OCI-LY7 (cell line): Measurements from ENCODE around the gene PPP4R2. TPM values are rescaled to one million over a fixed set of nuclear protein-coding genes. Genes with fewer than 3 reads are reported as not detected.

Experiments
- BruUV-seq: library from RNA; stranded (reverse); fragments of 400-500 nt; replicated peaks from 2 replicates; lab custom pipeline; 2021; lab: Mats Ljungman, UMichigan
- CTCF ChIA-PET: fragments of 300-600 bp; sonication (Branson Sonifier 250); formaldehyde crosslinking; loops from one replicate; lab custom pipeline; 2022; ENCODE audit warnings: antibody characterized with exemption; ENCODE audit not compliant: unreplicated experiment; lab: Charles Lee
- POLR2A ChIA-PET: fragments of 300-600 bp; sonication (Branson Sonifier 250); formaldehyde crosslinking; loops from one replicate; lab custom pipeline; 2022; ENCODE audit warnings: antibody characterized with exemption; lab: Charles Lee
- DNase-seq: peaks from one replicate; pipeline ENCODE4 v3.0.0-alpha.2; 2015; ENCODE audit warnings: low spot score
- H2AFZ ChIP-seq: fragments of 200-600 bp; sonication (generic), shearing (Covaris generic); 2 replicates; pipeline ENCODE4 v1.6.1; 2014; ENCODE audit warnings: mild to moderate bottlenecking, antibody characterized with exemption, low read length, moderate library complexity
- H3K27ac ChIP-seq: fragments of 200-600 bp; sonication (generic); 2 replicates; pipeline ENCODE4 v1.5.1; 2014; ENCODE audit warnings: mixed run types, low read depth, mild to moderate bottlenecking, moderate library complexity, low read length, inconsistent platforms; ENCODE audit not compliant: poor library complexity, severe bottlenecking
- H3K36me3 ChIP-seq: fragments of 200-600 bp; sonication (generic); 2 replicates; pipeline ENCODE4 v1.6.1; 2014; ENCODE audit warnings: mild to moderate bottlenecking, antibody characterized with exemption, low read length, moderate library complexity, mixed read lengths; ENCODE audit not compliant: insufficient read depth
- H3K4me1 ChIP-seq: fragments of 200-600 bp; sonication (generic); 2 replicates; pipeline ENCODE4 v1.5.1; 2014; ENCODE audit warnings: mild to moderate bottlenecking, low read length; ENCODE audit not compliant: insufficient read depth, poor library complexity, severe bottlenecking
- H3K4me2 ChIP-seq: fragments of 200-600 bp; sonication (generic); 2 replicates; pipeline ENCODE4 v1.6.1; 2014; ENCODE audit warnings: mild to moderate bottlenecking, low read length
- H3K4me3 ChIP-seq: fragments of 200-600 bp; sonication (generic); 2 replicates; pipeline ENCODE4 v1.5.1; 2014; ENCODE audit warnings: mild to moderate bottlenecking, low read depth, low read length; ENCODE audit not compliant: poor library complexity, severe bottlenecking
- H3K79me2 ChIP-seq: fragments of 200-600 bp; sonication (generic); 2 replicates; pipeline ENCODE4 v1.6.1; 2016; ENCODE audit warnings: low read depth, mild to moderate bottlenecking, low read length, moderate library complexity, mixed read lengths; ENCODE audit not compliant: insufficient read depth
- H3K9me2 ChIP-seq: fragments of 200-600 bp; sonication (generic); 2 replicates; pipeline ENCODE4 v1.6.1; 2016; ENCODE audit warnings: mild to moderate bottlenecking, low read length, mixed read lengths; ENCODE audit not compliant: insufficient read depth
- H3K9me3 ChIP-seq: fragments of 200-600 bp; sonication (generic); 2 replicates; pipeline ENCODE4 v1.6.1; 2014; ENCODE audit warnings: mild to moderate bottlenecking, mixed run types, low read length, mixed read lengths
- H4K20me1 ChIP-seq: fragments of 200-600 bp; sonication (generic); 2 replicates; pipeline ENCODE4 v1.6.1; 2014; ENCODE audit warnings: mild to moderate bottlenecking, antibody characterized with exemption, low read length, moderate library complexity, mixed read lengths; ENCODE audit not compliant: insufficient read depth
- EZH2phosphoT487 ChIP-seq: fragments of 200-600 bp; sonication (generic); IDR thresholded peaks from 2 replicates; pipeline ENCODE4 v1.6.1; 2018; ENCODE audit warnings: low read depth, borderline replicate concordance, mild to moderate bottlenecking, mixed run types, antibody characterized with exemption, low read length, moderate library complexity, mixed read lengths
- intact Hi-C: fragments of 100-400 bp; cut with micrococcal nuclease; formaldehyde crosslinking; loops from one replicate; pipeline ENCODE4 v1.10.0; 2022; ENCODE audit not compliant: unreplicated experiment
- total RNA-seq, 2 experiments: library from RNA; depleted of rRNA in 1 of 2; stranded (reverse); fragments of >200 nt in 1 of 2; shearing (Covaris generic) in 1 of 2; gene quantifications; 2 replicates each; pipeline ENCODE4 v1.2.3, GENCODE V29; 2014 to 2022
- TF ChIP-seq, protein P1 (sequence below): fragments of 200-600 bp; sonication (generic); conservative IDR thresholded peaks from 2 replicates; pipeline ENCODE4 v1.5.1; 2014; ENCODE audit warnings: mild to moderate bottlenecking, antibody characterized with exemption, low read length, moderate library complexity, mixed read lengths

Gene PPP4R2
- total RNA-seq, 2 experiments from 2014 or later = 52.0 to 99.5 TPM

GRCh38 chr3:73070675-73071575, 74.3 kb downstream of the PPP4R2 start:
- BruUV-seq = no TSS peak
- CTCF ChIA-PET = no interaction called here
- POLR2A ChIA-PET = no interaction called here

DNA sequence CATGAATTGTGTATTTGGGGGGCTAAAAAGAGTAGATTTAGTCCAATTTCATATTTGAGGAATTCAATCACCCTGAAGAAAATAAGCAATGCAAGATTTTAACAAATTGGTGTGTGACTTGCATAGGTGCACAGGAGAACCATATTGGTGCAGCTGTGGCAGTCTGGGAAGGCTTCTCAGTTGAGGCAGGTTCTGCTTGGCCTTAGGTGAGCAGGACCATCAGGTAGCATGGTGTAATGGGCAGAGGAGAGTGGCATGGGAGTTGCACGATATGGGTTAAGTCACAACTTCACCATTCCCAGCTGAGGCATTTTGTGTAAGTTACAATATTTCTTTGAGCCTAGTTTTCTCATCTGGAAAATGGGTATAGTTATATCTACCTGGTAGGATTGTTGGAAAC, 75.3 kb downstream of the PPP4R2 start:
- Histone ChIP-seq H3K79me2 (no peaks in the 10 kb centered on the region), H3K4me1 (no peaks in the 10 kb centered on the region), H3K4me2 (no peak overlapping the region), H3K27ac (no peak overlapping the region), H2AFZ (no peak overlapping the region), H3K9me2 (no peaks in the 10 kb centered on the region), H4K20me1 (no peaks in the 10 kb centered on the region; the same call in 1 of the 2 replicates), H3K36me3 (peaks cover 12% of the 10 kb centered on the region), H3K4me3 (no peak overlapping the region), H3K9me3 (no peaks in the 10 kb centered on the region)
- TF ChIP-seq, protein P1, sequence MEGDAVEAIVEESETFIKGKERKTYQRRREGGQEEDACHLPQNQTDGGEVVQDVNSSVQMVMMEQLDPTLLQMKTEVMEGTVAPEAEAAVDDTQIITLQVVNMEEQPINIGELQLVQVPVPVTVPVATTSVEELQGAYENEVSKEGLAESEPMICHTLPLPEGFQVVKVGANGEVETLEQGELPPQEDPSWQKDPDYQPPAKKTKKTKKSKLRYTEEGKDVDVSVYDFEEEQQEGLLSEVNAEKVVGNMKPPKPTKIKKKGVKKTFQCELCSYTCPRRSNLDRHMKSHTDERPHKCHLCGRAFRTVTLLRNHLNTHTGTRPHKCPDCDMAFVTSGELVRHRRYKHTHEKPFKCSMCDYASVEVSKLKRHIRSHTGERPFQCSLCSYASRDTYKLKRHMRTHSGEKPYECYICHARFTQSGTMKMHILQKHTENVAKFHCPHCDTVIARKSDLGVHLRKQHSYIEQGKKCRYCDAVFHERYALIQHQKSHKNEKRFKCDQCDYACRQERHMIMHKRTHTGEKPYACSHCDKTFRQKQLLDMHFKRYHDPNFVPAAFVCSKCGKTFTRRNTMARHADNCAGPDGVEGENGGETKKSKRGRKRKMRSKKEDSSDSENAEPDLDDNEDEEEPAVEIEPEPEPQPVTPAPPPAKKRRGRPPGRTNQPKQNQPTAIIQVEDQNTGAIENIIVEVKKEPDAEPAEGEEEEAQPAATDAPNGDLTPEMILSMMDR = no peak
- TF ChIP-seq EZH2phosphoT487 = no peak
- ChIA-PET CTCF (no interaction called here), POLR2A (no interaction called here)
- no TSS peak for BruUV-seq
- intact Hi-C loops = no loop called here
- no peak for DNase-seq

More at GRCh38 chr3:73070675-73071575, 74.3 kb downstream of the PPP4R2 start:
- Histone ChIP-seq H3K79me2 (no peaks in the 10 kb centered on the region), H3K9me3 (no peaks in the 10 kb centered on the region), H2AFZ (no peak overlapping the region), H3K4me1 (no peaks in the 10 kb centered on the region), H3K9me2 (no peaks in the 10 kb centered on the region), H4K20me1 (no peaks in the 10 kb centered on the region; the same call in 1 of the 2 replicates), H3K4me2 (no peak overlapping the region), H3K36me3 (peaks cover 20% of the 10 kb centered on the region), H3K4me3 (no peak overlapping the region), H3K27ac (no peak overlapping the region)
- DNase-seq = no peak
- no peak for TF ChIP-seq EZH2phosphoT487
- TF ChIP-seq, protein P1 = no peak
- intact Hi-C loops = no loop called here

DNA sequence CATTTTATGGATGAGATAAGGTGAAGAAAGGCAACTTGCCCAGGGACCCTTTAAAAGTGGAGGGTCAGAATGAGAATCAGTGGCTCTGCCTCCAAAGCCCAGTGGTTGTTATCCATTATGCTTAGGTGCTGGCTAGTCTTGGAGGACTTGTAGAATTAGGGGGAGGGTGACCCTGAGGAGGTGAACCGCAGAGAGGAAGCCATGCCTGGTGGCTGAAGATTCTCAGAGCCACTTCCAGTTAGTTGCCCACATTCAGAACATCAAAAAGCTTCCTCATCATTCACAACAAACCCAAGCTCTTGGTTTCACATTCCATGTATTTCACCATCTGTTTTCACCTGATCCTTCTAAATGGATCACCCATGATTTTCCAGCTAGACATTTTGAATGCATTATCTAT, 76.0 kb downstream of the PPP4R2 start:
- TF ChIP-seq, protein P1 = no peak
- TF ChIP-seq EZH2phosphoT487 = no peak

More for the DNA sequence above, 76.0 kb downstream of the PPP4R2 start:
- no peak for DNase-seq
- BruUV-seq = no TSS peak
- no peaks in the 10 kb centered on the region for H3K4me1 ChIP-seq
- H2AFZ ChIP-seq = no peak overlapping the region
- no peaks in the 10 kb centered on the region; the same call in 1 of the 2 replicates for H4K20me1 ChIP-seq
- no peaks in the 10 kb centered on the region for H3K79me2 ChIP-seq
- CTCF ChIA-PET = no interaction called here
- intact Hi-C loops = no loop called here
- peaks cover 6% of the 10 kb centered on the region; the same call in 1 of the 2 replicates for H3K36me3 ChIP-seq
- H3K4me2 ChIP-seq = no peak overlapping the region
- no peak overlapping the region for H3K4me3 ChIP-seq
- H3K27ac ChIP-seq = no peak overlapping the region
- no peaks in the 10 kb centered on the region for H3K9me3 ChIP-seq
- POLR2A ChIA-PET = no interaction called here
- H3K9me2 ChIP-seq = no peaks in the 10 kb centered on the region
